ENCODE results near the gene CEBPG. TPM values are rescaled to one million over a fixed set of nuclear protein-coding genes. Genes with fewer than 3 reads are reported as not detected.

CEBPG gene
- total RNA-seq, 1 experiment from 2014 or later = 47.3 TPM

- Histone ChIP-seq H3K27me3 (ENCODE audit: low read length) (no peaks in the 10 kb centered on the region), H3K4me1 (ENCODE audit: low read length) (no peaks in the 10 kb centered on the region), H3K9me3 (ENCODE audit: low read length) (no peaks in the 10 kb centered on the region), H4K20me1 (ENCODE audit: insufficient read depth, low read depth, low read length) (peaks cover 5% of the 10 kb centered on the region; the same call in 1 of the 2 replicates), H3K36me3 (ENCODE audit: insufficient read depth, low read length) (no peaks in the 10 kb centered on the region), H3K4me2 (ENCODE audit: low read depth, low read length, poor library complexity, severe bottlenecking) (no peak overlapping the region), H3K9me2 (replicated peaks; ENCODE audit: insufficient read depth, low read length) (no peaks in the 10 kb centered on the region), H2AFZ (ENCODE audit: low read length) (no peak overlapping the region), H3K79me2 (ENCODE audit: low read length) (no peaks in the 10 kb centered on the region), H3K9ac (ENCODE audit: low read length) (no peak overlapping the region), H3K27ac (ENCODE audit: low read length) (no peak overlapping the region), H3K4me3 (ENCODE audit: low read length) (no peak overlapping the region)
- DNase-seq = no peak
These were observed 19.9 kb downstream of the CEBPG start for GRCh38 chr19:33393286-33394005.

- H3K4me2 ChIP-seq (ENCODE audit: low read depth, low read length, poor library complexity, severe bottlenecking) = no peak overlapping the region
These were observed 20.7 kb downstream of the CEBPG start for GRCh38 chr19:33394006-33394722.

GRCh38 chr19:33394723-33395560 lies 21.4 kb downstream of the CEBPG start:
- DNase-seq = no peak
- H3K9me3 ChIP-seq (ENCODE audit: low read length) = no peaks in the 10 kb centered on the region
- no peak overlapping the region for H3K4me3 ChIP-seq (ENCODE audit: low read length)
- peaks cover 3% of the 10 kb centered on the region; the same call in 1 of the 2 replicates for H4K20me1 ChIP-seq (ENCODE audit: insufficient read depth, low read depth, low read length)
- H3K79me2 ChIP-seq (ENCODE audit: low read length) = no peaks in the 10 kb centered on the region
- H3K9me2 ChIP-seq (replicated peaks; ENCODE audit: insufficient read depth, low read length) = no peaks in the 10 kb centered on the region
- H3K9ac ChIP-seq (ENCODE audit: low read length) = no peak overlapping the region
- H3K4me2 ChIP-seq (ENCODE audit: low read depth, low read length, poor library complexity, severe bottlenecking) = no peak overlapping the region
- no peaks in the 10 kb centered on the region for H3K4me1 ChIP-seq (ENCODE audit: low read length)
- H3K27ac ChIP-seq (ENCODE audit: low read length) = no peak overlapping the region
- H3K36me3 ChIP-seq (ENCODE audit: insufficient read depth, low read length) = no peaks in the 10 kb centered on the region
- no peaks in the 10 kb centered on the region for H3K27me3 ChIP-seq (ENCODE audit: low read length)
- no peak overlapping the region for H2AFZ ChIP-seq (ENCODE audit: low read length)

More at GRCh38 chr19:33394006-33394722, 20.7 kb downstream of the CEBPG start:
- Histone ChIP-seq H3K9me3 (ENCODE audit: low read length) (no peaks in the 10 kb centered on the region), H3K4me1 (ENCODE audit: low read length) (no peaks in the 10 kb centered on the region), H4K20me1 (ENCODE audit: insufficient read depth, low read depth, low read length) (peaks cover 5% of the 10 kb centered on the region; the same call in 1 of the 2 replicates), H3K36me3 (ENCODE audit: insufficient read depth, low read length) (no peaks in the 10 kb centered on the region), H2AFZ (ENCODE audit: low read length) (no peak overlapping the region), H3K27me3 (ENCODE audit: low read length) (no peaks in the 10 kb centered on the region), H3K9me2 (replicated peaks; ENCODE audit: insufficient read depth, low read length) (no peaks in the 10 kb centered on the region), H3K9ac (ENCODE audit: low read length) (no peak overlapping the region), H3K27ac (ENCODE audit: low read length) (no peak overlapping the region), H3K4me3 (ENCODE audit: low read length) (no peak overlapping the region), H3K79me2 (ENCODE audit: low read length) (no peaks in the 10 kb centered on the region)
- DNase-seq = no peak

GRCh38 chr19:33395561-33396550 lies 22.3 kb downstream of the CEBPG start:
- no peak overlapping the region for H3K27ac ChIP-seq (ENCODE audit: low read length)
- no peaks in the 10 kb centered on the region for H3K79me2 ChIP-seq (ENCODE audit: low read length)
- no peak overlapping the region for H3K4me2 ChIP-seq (ENCODE audit: low read depth, low read length, poor library complexity, severe bottlenecking)
- H3K27me3 ChIP-seq (ENCODE audit: low read length) = no peaks in the 10 kb centered on the region
- no peaks in the 10 kb centered on the region for H3K36me3 ChIP-seq (ENCODE audit: insufficient read depth, low read length)
- no peaks in the 10 kb centered on the region for H3K4me1 ChIP-seq (ENCODE audit: low read length)
- no peak overlapping the region for H3K9ac ChIP-seq (ENCODE audit: low read length)
- DNase-seq = no peak
- no peak overlapping the region for H2AFZ ChIP-seq (ENCODE audit: low read length)
- no peaks in the 10 kb centered on the region for H3K9me3 ChIP-seq (ENCODE audit: low read length)
- H4K20me1 ChIP-seq (ENCODE audit: insufficient read depth, low read depth, low read length) = no peaks in the 10 kb centered on the region; the same call in 1 of the 2 replicates
- H3K4me3 ChIP-seq (ENCODE audit: low read length) = no peak overlapping the region
- no peaks in the 10 kb centered on the region for H3K9me2 ChIP-seq (replicated peaks; ENCODE audit: insufficient read depth, low read length)

GRCh38 chr19:33396701-33397535 lies 23.4 kb downstream of the CEBPG start:
- Histone ChIP-seq H3K4me3 (ENCODE audit: low read length) (no peak overlapping the region), H3K27ac (ENCODE audit: low read length) (no peak overlapping the region), H3K79me2 (ENCODE audit: low read length) (no peaks in the 10 kb centered on the region), H3K4me1 (ENCODE audit: low read length) (no peaks in the 10 kb centered on the region), H4K20me1 (ENCODE audit: insufficient read depth, low read depth, low read length) (no peaks in the 10 kb centered on the region; the same call in 1 of the 2 replicates), H3K9me2 (replicated peaks; ENCODE audit: insufficient read depth, low read length) (no peaks in the 10 kb centered on the region), H3K9me3 (ENCODE audit: low read length) (no peaks in the 10 kb centered on the region), H3K4me2 (ENCODE audit: low read depth, low read length, poor library complexity, severe bottlenecking) (no peak overlapping the region), H3K9ac (ENCODE audit: low read length) (no peak overlapping the region), H2AFZ (ENCODE audit: low read length) (no peak overlapping the region), H3K36me3 (ENCODE audit: insufficient read depth, low read length) (no peaks in the 10 kb centered on the region), H3K27me3 (ENCODE audit: low read length) (no peaks in the 10 kb centered on the region)
- no peak for DNase-seq

- Histone ChIP-seq H3K27ac (ENCODE audit: low read length) (no peak overlapping the region), H3K4me1 (ENCODE audit: low read length) (no peaks in the 10 kb centered on the region), H3K9me2 (replicated peaks; ENCODE audit: insufficient read depth, low read length) (no peaks in the 10 kb centered on the region), H3K9me3 (ENCODE audit: low read length) (no peaks in the 10 kb centered on the region), H3K36me3 (ENCODE audit: insufficient read depth, low read length) (no peaks in the 10 kb centered on the region), H3K4me2 (ENCODE audit: low read depth, low read length, poor library complexity, severe bottlenecking) (no peak overlapping the region), H3K4me3 (ENCODE audit: low read length) (no peak overlapping the region), H3K79me2 (ENCODE audit: low read length) (no peaks in the 10 kb centered on the region), H3K27me3 (ENCODE audit: low read length) (no peaks in the 10 kb centered on the region), H2AFZ (ENCODE audit: low read length) (no peak overlapping the region), H3K9ac (ENCODE audit: low read length) (no peak overlapping the region), H4K20me1 (ENCODE audit: insufficient read depth, low read depth, low read length) (no peaks in the 10 kb centered on the region)
- DNase-seq = no peak
These were observed 24.2 kb downstream of the CEBPG start for GRCh38 chr19:33397536-33398360.

Measured in Karpas-422 (cell line).